ENCODE data around the gene RABGAP1. TPM values are rescaled to one million over a fixed set of nuclear protein-coding genes. Genes with fewer than 3 reads are reported as not detected.

The RABGAP1 gene
- total RNA-seq, 2 experiments from 2014 or later = 16.8 to 46.6 TPM

DNA sequence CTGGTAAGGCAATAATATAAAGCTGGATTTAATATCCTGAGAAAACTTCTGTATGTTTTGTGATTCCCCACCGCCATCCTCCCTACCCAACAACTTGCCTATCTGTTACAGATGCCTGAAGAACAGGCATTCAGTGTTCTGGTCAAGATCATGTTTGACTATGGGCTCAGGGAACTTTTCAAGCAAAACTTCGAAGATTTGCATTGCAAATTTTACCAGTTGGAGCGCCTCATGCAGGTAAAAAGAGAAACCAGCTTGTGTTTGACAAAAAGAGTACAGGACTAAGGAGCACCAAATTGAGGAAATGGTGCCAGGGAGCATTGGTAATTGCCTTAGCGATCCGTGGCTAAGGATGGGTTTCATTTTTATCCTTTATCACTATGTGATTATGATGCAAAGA is 132.6 kb downstream of the RABGAP1 start:
- no peak for DNase-seq (ENCODE audit: low spot score)
- H3K4me2 ChIP-seq (ENCODE audit: low read length) = peak overlapping the region; percentile 2; the same call in 1 of the 2 replicates
- intact Hi-C loops (cut with micrococcal nuclease; ENCODE audit: unreplicated experiment) = no loop called here
- H3K9me3 ChIP-seq (ENCODE audit: low read length) = no peaks in the 10 kb centered on the region
- peaks cover 67% of the 10 kb centered on the region for H3K36me3 ChIP-seq (ENCODE audit: insufficient read depth, low read length)
- no peak for TF ChIP-seq EZH2phosphoT487 (IDR thresholded peaks at IDR 0.05; ENCODE audit: borderline replicate concordance, low read depth, low read length)
- TF ChIP-seq CTCF (conservative IDR thresholded peaks at IDR 0.05; ENCODE audit: low read length) = 0 out of 2 replicates have a peak, but pooled peaks have one; percentile 14
- peaks cover 11% of the 10 kb centered on the region for H3K4me1 ChIP-seq (ENCODE audit: insufficient read depth, low read length, poor library complexity, severe bottlenecking)
- H3K4me3 ChIP-seq (ENCODE audit: low read depth, low read length, poor library complexity, severe bottlenecking) = no peak overlapping the region
- POLR2A ChIA-PET = interaction anchor here (0.8 to 1.3 kb wide), 2 partner anchors 19 to 21 kb away, joined by 3 to 6 read pairs; no protein-coding TSS in a partner anchor
- H3K79me2 ChIP-seq (ENCODE audit: insufficient read depth, low read depth, low read length) = no peaks in the 10 kb centered on the region
- CTCF ChIA-PET (ENCODE audit: unreplicated experiment) = interaction anchor here (0.8 to 1.1 kb wide), 2 partner anchors 19 to 236 kb away, joined by 3 to 4 read pairs; no protein-coding TSS in a partner anchor
- no TSS peak for BruUV-seq (replicated peaks)
- no peaks in the 10 kb centered on the region for H4K20me1 ChIP-seq (ENCODE audit: insufficient read depth, low read length)
- H3K9me2 ChIP-seq (ENCODE audit: insufficient read depth, low read length) = no peaks in the 10 kb centered on the region
- no peak overlapping the region for H2AFZ ChIP-seq (ENCODE audit: low read length)
- no peak overlapping the region for H3K27ac ChIP-seq (ENCODE audit: low read depth, low read length, poor library complexity, severe bottlenecking)

- H3K4me1 ChIP-seq (ENCODE audit: insufficient read depth, low read length, poor library complexity, severe bottlenecking) = peaks cover 11% of the 10 kb centered on the region
- ChIA-PET POLR2A (interaction anchor here (0.8 to 1.6 kb wide), 3 partner anchors 19 to 271 kb away, joined by 3 to 6 read pairs (median 3); no protein-coding TSS in a partner anchor), CTCF (ENCODE audit: unreplicated experiment) (interaction anchor here (0.8 kb wide), 1 partner anchor 237 kb away, joined by 4 read pairs; no protein-coding TSS in a partner anchor)
- no peaks in the 10 kb centered on the region for H3K79me2 ChIP-seq (ENCODE audit: insufficient read depth, low read depth, low read length)
- H4K20me1 ChIP-seq (ENCODE audit: insufficient read depth, low read length) = no peaks in the 10 kb centered on the region
- DNase-seq (ENCODE audit: low spot score) = no peak
- peaks cover 73% of the 10 kb centered on the region for H3K36me3 ChIP-seq (ENCODE audit: insufficient read depth, low read length)
- H3K9me2 ChIP-seq (ENCODE audit: insufficient read depth, low read length) = no peaks in the 10 kb centered on the region
- no TSS peak for BruUV-seq (replicated peaks)
- no peak overlapping the region for H3K4me2 ChIP-seq (ENCODE audit: low read length)
- TF ChIP-seq EZH2phosphoT487 (IDR thresholded peaks at IDR 0.05; ENCODE audit: borderline replicate concordance, low read depth, low read length) (no peak), CTCF (conservative IDR thresholded peaks at IDR 0.05; ENCODE audit: low read length) (no peak)
- H3K4me3 ChIP-seq (ENCODE audit: low read depth, low read length, poor library complexity, severe bottlenecking) = no peak overlapping the region
- intact Hi-C loops (cut with micrococcal nuclease; ENCODE audit: unreplicated experiment) = no loop called here
- no peaks in the 10 kb centered on the region for H3K9me3 ChIP-seq (ENCODE audit: low read length)
- no peak overlapping the region for H2AFZ ChIP-seq (ENCODE audit: low read length)
- H3K27ac ChIP-seq (ENCODE audit: low read depth, low read length, poor library complexity, severe bottlenecking) = no peak overlapping the region
Measured at GRCh38 chr9:123073991-123074422, 133.2 kb downstream of the RABGAP1 start.

DNA sequence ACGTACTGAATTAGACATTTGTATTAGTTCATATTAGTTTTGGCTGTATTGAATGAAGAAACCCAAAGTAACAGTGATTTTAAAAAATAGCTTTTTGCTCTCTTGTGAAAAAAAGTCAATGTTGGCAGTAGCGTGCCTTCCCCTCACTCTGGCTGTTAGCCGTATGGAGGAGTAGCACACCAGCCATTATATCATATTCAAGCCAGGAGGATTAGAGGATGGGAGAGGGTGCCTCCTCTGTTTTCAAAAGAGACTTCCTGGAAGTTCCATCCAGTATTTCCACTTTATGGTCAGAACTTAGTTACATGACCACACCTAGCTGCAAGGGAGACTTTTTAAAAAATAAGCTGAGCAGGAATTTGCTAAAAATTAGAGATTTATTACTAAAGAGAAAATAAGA is 133.8 kb downstream of the RABGAP1 start:
- no TSS peak for BruUV-seq (replicated peaks)
- H3K27ac ChIP-seq (ENCODE audit: low read depth, low read length, poor library complexity, severe bottlenecking) = no peak overlapping the region
- H3K4me1 ChIP-seq (ENCODE audit: insufficient read depth, low read length, poor library complexity, severe bottlenecking) = peaks cover 11% of the 10 kb centered on the region
- no peaks in the 10 kb centered on the region for H4K20me1 ChIP-seq (ENCODE audit: insufficient read depth, low read length)
- POLR2A ChIA-PET = interaction anchor here (1.3 to 2.1 kb wide), 3 partner anchors 16 to 270 kb away, joined by 3 to 8 read pairs (median 6); no protein-coding TSS in a partner anchor
- DNase-seq (ENCODE audit: low spot score) = no peak
- H3K9me2 ChIP-seq (ENCODE audit: insufficient read depth, low read length) = no peaks in the 10 kb centered on the region
- TF ChIP-seq CTCF (conservative IDR thresholded peaks at IDR 0.05; ENCODE audit: low read length) = no peak
- TF ChIP-seq EZH2phosphoT487 (IDR thresholded peaks at IDR 0.05; ENCODE audit: borderline replicate concordance, low read depth, low read length) = no peak
- H3K36me3 ChIP-seq (ENCODE audit: insufficient read depth, low read length) = peaks cover 74% of the 10 kb centered on the region
- H2AFZ ChIP-seq (ENCODE audit: low read length) = no peak overlapping the region
- H3K4me2 ChIP-seq (ENCODE audit: low read length) = no peak overlapping the region
- intact Hi-C loops (cut with micrococcal nuclease; ENCODE audit: unreplicated experiment) = no loop called here
- CTCF ChIA-PET (ENCODE audit: unreplicated experiment) = no interaction called here
- H3K4me3 ChIP-seq (ENCODE audit: low read depth, low read length, poor library complexity, severe bottlenecking) = no peak overlapping the region
- no peaks in the 10 kb centered on the region for H3K9me3 ChIP-seq (ENCODE audit: low read length)
- no peaks in the 10 kb centered on the region for H3K79me2 ChIP-seq (ENCODE audit: insufficient read depth, low read depth, low read length)
